Raji (cell line): ENCODE measurements around the gene HAPLN2.
A peak's percentile ranks its signal among the peaks of the same experiment; 100 is the strongest.

Experiments used
- POLR2A ChIP-seq: IDR thresholded peaks from 2 replicates; pipeline ENCODE4 v1.6.1; 2011; ENCODE audit warnings: low read depth, low read length, control low read depth; ENCODE audit not compliant: insufficient read depth

HAPLN2 gene

DNA sequence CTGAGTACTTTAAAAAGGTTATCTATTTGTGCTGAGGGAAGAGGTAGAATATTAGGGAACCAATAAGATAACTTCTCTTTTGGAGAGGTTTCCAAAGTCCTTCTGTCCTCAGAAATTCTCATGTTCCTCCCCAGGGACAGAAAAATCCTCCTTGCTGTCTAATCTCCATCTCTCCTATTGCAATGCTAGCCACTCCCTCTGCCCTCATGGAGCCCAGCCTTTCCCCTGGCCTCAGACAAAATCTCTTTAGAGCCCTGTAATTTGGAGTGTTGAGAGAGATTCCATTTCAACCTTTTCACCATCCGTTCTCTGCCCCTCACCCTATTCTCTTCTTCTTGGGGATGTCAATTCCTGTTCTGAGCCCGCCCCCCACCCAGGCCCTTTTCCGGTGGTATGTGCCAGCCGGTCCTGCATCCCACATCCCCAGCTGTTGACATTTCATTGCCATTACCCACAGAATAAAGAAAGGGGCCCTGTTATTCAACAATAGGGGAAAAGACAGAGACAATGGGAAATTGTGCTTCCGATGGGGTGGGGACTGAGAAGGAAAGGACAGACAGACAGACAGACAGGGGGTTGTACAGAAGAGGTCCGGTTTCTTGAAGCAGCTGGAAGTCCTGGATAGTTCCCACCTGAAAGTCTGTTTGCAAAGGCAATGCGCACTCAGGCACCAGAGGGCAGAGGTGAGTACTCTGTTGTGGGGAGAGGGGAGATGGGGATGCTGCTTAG is at the start of gene HAPLN2:
TSS of gene HAPLN2 (plus strand) at position 563 of the 729 bp plus-strand sequence. CDS start 4,076 bp downstream, outside the sequence.
- no peak for TF ChIP-seq POLR2A

DNA sequence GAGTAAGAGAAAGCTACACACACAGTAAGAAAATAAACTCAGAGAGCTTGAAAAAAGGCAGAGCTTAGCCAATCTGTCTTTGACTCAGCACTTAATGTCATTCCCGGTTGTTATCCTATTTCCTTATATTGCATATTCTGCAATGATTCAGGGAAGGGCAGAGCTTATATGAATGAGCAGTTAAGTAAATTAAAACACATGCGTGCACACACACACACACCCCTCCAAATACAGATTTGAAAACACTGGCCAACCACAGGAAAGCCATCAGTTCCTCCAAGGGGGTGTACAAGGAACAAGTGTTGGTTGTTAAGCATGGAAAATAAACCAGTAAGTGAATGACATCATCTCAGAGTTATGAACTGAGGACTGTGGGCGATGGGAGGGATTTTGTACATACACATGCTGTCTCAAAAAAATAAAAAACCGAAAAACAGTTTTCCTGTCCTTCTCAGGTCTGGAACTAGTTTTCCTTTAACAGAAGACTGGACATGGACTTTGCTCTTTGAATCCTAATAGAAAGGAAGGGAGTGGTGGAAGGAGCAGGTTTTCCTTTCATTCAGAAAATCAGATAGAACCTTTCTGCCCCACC is 47.9 kb upstream of the HAPLN2 start:
- TF ChIP-seq POLR2A, result no peak

DNA sequence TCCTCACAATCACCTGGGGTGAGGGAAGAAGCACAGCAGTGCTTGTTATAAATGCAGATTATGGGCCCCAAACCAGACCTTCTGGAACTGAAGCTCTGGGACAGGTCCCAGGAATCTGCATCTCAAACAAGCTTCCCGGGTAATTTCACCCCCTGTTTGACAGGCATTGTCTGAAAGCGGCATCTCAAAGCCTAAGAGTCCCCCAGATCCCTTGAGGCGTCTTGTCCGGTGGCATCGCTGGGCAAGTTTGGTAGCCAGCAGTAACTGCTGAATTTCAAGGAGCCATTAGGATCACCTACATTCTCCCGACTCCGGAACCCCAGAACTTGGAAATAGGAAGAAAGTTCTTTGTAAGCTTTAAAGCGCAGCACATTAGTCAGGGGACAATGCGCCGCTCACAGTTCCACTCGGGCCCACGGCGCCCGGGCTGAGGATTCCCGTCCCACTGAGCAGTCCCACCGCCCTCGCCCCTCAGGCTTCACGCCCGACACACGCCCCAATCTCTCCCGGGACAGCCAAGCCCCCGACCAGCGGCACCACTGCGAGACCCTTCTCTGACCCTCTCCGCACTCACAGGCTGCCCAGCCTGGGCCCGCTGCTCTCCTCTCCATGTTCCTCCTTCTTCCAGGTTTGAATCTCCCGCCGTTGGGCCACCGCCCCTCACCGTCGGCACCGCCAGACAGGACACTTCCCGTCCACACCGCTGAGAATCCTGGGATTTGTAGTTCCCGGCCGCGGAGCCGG is 47.1 kb upstream of the HAPLN2 start, which contains the start of gene IQGAP3:
TSS of gene IQGAP3 (minus strand) at position 647 of the 744 bp plus-strand sequence. CDS start at position 611, 36 bp downstream.
- TF ChIP-seq POLR2A, result 0 out of 2 replicates have a peak, but pooled peaks have one; percentile 28

DNA sequence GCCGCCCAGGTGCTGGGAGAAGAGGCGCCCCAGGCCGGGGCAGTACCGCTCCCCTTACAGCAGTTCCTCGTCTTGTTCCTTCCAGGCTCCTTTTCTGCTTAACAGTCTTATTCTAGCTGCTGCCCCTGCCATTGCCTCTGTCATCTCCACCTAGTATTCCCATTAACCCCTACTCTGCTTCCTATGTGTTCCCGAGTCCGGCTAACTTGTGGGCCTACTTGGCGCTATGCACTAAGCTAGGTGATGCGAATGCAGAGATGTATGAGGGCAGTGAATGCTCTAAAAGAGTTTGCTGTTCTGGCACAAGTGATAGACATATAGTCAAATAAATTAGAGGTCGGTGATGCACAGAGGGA is 46.6 kb upstream of the HAPLN2 start:
- TF ChIP-seq POLR2A, result no peak

DNA sequence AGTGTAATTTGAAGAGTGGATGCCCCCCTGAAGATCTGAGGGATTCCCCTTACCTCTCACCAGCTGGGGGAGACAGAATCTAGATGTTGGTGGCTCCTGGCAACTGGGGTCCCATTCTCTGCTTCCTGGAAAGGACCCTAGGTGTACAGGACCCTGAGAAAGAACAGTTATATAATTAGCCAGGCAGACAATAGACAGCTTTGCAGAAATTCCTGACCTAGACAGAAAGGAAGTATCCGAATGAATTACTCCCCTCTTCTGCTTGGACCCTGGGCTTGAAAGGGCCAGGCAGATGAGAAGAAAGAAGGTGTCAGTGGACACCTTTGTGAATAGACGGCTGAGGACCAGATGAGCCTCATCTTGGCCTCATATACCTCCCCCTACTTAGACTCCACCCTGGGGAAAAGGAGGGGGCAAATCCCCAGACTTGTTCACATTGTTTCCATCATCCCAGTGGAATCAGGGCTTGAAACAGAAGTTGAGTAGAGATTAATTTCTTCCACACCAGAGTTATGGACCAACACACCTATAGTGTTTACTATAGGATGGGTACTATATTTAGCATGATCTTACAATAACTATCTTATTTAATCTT is 45.1 kb upstream of the HAPLN2 start:
- no peak for TF ChIP-seq POLR2A

DNA sequence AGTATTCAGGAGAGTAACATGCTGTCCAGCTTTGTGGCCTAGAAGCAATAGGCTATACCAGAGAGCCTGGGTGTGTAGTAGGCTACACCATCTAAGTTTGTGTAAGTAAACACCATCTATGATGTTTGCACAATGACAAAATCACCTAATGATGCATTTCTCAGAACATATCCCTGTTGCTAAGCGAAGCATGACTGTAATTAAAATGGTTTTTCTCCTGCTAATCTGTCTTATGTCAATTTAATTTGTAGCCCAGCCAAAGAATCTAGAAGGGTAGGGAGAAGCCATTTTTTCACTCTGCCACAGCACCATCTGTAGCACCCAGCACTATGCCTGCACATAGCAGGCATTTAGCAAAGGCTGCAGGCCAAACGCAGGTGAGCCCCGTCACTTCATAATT is 41.7 kb upstream of the HAPLN2 start:
- TF ChIP-seq POLR2A, result no peak

DNA sequence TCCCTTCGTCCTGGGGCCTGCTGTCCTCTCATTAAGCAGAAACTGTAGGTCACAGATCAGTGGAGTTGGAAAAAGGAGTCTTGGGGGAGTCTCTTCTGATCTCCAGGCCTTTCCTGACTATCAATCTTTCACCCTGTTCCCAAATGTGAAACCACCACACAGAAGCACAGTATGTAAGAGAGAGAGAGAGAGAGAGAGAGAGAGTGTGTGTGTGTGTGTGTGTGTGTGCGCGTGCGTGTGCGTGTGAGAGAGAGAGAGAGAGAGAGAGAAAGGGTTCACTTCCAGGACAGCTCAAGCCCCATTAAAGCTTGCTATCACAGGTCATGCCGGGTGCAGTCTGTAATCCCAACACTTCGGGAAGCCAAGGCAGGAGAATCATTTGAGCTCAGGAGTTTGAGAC is 41.2 kb upstream of the HAPLN2 start:
- TF ChIP-seq POLR2A, result no peak

DNA sequence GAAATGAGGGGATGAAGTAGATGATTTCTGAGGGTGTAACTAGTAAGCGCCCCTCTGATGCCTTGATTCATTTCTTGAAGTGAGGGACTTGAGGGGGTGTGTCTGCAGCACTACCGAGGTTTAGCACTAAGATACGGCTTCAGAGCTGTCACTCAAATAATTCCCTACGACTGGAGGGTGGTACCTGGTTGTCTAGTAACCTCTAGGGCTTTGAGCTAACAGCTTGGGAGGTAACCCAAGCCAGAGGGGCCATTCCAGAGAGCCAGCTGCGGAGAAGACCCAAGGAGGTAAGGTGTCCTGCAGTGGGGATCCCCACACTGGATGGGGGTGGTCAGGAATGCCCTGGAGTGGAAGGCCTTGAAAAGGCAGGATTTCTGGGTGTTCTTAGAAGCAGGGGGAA is 39.7 kb upstream of the HAPLN2 start, which contains the start of gene TTC24:
TSS of gene TTC24 (plus strand) at position 252 of the 400 bp plus-strand sequence. CDS start 1,642 bp downstream, outside the sequence.
- no peak for TF ChIP-seq POLR2A

DNA sequence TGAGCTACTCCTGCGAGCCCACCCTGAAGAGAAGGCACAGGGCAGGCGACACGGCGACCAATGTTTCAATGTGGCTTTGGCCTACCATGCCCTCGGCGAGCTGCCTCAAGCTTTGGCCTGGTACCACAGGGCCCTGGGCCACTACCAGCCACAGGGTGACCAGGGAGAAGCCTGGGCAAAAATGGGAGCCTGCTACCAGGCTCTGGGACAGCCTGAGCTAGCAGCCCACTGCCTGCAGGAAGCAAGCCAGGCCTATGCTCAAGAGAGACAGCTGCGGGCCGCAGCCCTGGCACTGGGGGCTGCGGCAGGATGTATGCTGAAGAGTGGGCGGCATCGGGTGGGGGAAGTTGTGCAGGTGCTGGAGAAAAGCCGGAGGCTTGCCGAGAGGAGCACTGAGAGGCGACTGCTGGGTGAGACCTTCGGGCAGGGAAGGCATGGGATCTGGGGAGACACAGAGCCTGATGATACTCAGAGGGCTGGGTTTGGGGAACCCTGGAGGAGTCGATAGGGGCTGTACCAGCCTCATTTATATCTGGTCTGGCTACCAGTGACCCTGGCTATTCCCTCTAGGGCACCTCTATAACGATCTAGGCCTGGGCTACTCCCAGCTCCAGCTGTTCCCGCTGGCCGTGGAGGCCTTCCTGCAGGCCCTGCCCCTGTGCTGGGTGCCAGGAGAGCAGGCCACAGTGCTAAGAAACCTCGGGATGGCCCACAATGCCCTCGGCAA is 37.4 kb upstream of the HAPLN2 start:
- TF ChIP-seq POLR2A, result no peak

DNA sequence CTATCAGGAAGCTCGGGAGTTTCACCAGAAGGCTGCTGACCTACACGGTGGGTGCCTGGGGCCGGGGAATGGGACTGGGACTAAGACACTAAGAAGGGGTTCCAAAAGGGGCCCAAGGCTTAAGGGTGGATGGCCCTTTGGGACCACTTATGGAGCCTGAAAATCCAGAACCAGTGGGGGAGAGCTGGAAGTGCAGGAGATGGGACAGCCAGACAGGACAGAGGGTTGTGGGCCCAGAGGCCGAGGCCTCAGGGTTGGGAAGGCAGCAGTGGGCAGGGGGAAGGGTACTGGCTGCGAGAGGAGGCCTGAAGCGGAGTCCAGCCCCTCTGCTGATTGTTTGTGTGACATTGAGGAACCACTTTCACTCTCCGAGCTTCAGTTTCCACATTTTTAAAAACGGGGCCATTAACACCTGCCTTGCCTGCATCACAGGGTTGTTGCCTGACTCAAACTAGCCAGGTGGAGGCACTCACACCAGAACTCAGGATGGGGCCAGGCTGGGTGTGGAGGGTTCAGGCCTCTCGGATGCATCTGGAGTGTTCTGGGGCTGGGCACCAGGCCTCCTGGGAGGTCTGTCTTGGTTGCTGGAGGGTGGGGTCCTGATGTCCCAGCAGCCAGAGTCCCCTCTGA is 36.7 kb upstream of the HAPLN2 start:
- no peak for TF ChIP-seq POLR2A

DNA sequence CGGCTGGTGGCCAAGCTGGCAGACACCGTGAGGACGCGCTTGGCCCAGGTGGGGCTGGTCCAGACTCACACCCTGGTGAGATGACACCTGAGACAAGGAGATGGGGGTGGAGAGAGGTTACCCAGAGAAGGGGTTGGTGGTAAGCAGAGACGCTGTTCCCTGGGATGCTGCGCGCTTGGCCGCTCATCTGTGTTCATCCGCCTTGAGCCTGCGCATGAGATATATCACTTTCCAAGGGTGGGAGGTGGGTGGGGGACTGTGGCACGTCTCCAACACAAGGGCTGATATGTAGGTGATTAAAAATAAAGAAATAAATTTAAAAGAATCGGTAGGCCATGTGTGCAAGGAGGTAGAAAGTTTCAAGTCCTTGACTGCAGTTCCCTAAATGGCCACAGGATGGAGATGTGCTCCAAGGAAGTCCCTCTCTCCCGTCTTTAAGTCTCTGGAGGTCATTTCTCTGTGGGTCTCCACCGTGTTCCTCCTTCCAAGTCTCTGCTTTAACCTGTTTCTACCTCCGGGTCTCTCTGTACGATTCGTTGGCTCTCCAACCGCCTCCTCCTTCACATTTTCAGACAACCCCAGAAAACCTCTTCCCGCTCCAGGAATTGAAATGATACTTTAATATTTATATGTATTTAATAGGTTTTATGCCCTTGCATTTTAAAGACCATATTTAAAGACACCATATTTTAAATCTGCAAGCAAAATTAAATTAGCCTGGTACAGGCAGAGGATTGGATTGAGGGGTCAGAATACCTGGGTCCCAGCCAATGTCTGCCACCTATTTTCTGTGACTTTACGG is 35.2 kb upstream of the HAPLN2 start:
- no peak for TF ChIP-seq POLR2A

DNA sequence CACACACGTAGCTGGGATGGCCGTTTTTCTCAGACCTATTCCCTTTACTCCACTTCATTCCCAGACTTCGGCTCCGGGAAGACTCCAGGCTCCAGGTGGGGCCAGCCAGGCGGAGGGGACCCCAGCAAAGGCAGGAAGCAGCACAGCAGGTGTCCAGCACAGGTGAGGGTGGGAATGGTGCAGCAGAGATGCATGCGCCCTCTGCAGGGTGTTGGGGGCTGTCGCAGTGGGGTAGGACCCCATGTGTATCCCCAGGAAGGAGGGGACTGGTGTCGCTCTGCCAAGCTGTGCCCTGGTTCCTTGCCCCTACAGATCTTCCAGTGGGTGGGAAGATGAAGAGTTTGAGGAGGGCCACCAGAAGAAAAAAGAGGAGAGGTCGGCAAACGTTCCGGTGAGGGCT is 34.4 kb upstream of the HAPLN2 start:
- no peak for TF ChIP-seq POLR2A

DNA sequence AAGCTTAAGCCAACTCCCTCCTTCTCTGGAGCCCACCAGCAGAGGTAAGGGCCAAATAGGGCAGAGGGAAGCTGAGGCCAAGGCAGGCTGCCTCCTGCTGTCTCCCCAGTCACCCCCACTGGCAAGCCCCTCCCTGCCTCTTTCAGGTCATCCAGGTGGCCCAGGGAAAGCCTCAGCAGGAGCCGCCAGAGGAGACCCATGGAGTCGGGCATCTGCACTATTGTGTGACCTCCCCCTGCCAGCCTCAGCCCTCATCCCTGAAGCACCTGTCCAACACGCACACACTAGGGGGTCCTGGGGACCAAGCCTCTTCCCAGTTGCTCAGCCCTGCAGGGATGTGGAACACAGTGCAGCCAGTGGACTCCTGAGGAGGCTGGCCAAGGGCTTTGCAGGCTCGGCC is 32.9 kb upstream of the HAPLN2 start:
- TF ChIP-seq POLR2A, result no peak
